IPS DF 6.9 (cell line): ENCODE data around the gene RIT2.

ENCODE experiments used
- DNase-seq: peaks from one replicate; pipeline ENCODE4 v3.0.0-alpha.2; 2013; ENCODE audit warnings: low read depth, low spot score
- H3K27ac ChIP-seq: one replicate; pipeline ENCODE4 v1.5.1; 2013; ENCODE audit warnings: low read length, control low read depth
- H3K27me3 ChIP-seq: 2 replicates; pipeline ENCODE4 v1.6.1; 2013; ENCODE audit warnings: mild to moderate bottlenecking, low read length; ENCODE audit not compliant: control insufficient read depth, insufficient read depth
- H3K36me3 ChIP-seq: 2 replicates; pipeline ENCODE4 v1.6.1; 2013; ENCODE audit warnings: low read length; ENCODE audit not compliant: control insufficient read depth, insufficient read depth
- H3K4me1 ChIP-seq: 2 replicates; pipeline ENCODE4 v1.6.1; 2013; ENCODE audit warnings: low read length; ENCODE audit not compliant: control insufficient read depth, insufficient read depth
- H3K4me3 ChIP-seq: 2 replicates; pipeline ENCODE4 v1.5.1; 2013; ENCODE audit warnings: mild to moderate bottlenecking, low read length
- H3K9me3 ChIP-seq: 2 replicates; pipeline ENCODE4 v1.6.1; 2013; ENCODE audit warnings: low read length, inconsistent platforms; ENCODE audit not compliant: control insufficient read depth, insufficient read depth
- WGBS: extraction: QIAGEN DNeasy Blood & Tissue Kit; methylation state at CpG from one replicate; pipeline ENCODE4 v1.1.7; 2013; ENCODE audit warnings: mixed read lengths, missing lambda C conversion rate; ENCODE audit not compliant: insufficient read length, insufficient coverage; 5-methylcytosine and 5-hydroxymethylcytosine counted together

RIT2 gene

DNA sequence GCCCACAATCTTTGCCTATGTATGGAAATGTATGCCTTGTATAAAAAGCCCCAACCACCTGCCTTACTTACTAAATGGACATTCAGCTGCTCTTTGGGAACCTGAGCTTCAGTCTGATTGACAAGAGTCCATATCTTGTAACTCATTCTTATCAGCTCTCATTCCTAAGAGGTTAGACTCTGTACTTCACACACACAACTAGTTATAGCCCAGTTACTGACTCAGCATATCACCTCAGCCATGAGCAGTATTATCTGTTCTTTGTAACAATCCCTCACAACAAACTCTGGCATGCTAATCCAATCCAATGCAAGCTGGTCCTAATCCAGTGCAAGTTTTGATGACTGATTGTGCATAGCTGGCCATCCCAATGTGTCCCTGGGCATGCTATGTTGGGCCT lies 250.6 kb downstream of the RIT2 start:
- H3K4me3 ChIP-seq: no peak overlapping the region
- no peaks in the 10 kb centered on the region for H3K36me3 ChIP-seq
- no peaks in the 10 kb centered on the region for H3K27me3 ChIP-seq
- H3K4me1 ChIP-seq: no peaks in the 10 kb centered on the region
- no peak overlapping the region for H3K27ac ChIP-seq
- H3K9me3 ChIP-seq: no peaks in the 10 kb centered on the region
- no peak for DNase-seq

DNA sequence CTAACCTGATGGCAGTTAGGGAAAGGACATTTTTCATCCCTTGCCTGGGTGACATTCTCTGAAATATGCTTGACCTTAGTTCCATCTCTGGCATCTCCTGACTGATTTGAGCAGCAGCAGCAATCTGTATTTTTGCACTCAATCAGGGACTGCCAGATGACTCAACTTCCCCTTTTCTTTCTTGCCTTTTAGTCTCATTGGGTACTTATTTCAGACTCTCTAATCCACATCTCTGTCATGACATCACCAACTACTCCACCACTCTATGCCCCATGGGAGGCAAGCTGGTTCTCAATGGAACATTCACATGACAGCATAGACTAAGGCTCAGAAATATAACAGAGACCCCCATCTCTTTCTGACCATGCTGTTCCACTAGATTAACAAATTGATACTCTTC lies 254.2 kb downstream of the RIT2 start:
- H3K4me1 ChIP-seq: no peaks in the 10 kb centered on the region
- no peak for DNase-seq
- no peak overlapping the region for H3K27ac ChIP-seq
- no peaks in the 10 kb centered on the region for H3K27me3 ChIP-seq
- no peaks in the 10 kb centered on the region for H3K36me3 ChIP-seq
- no peak overlapping the region for H3K4me3 ChIP-seq
- H3K9me3 ChIP-seq: no peaks in the 10 kb centered on the region

DNA sequence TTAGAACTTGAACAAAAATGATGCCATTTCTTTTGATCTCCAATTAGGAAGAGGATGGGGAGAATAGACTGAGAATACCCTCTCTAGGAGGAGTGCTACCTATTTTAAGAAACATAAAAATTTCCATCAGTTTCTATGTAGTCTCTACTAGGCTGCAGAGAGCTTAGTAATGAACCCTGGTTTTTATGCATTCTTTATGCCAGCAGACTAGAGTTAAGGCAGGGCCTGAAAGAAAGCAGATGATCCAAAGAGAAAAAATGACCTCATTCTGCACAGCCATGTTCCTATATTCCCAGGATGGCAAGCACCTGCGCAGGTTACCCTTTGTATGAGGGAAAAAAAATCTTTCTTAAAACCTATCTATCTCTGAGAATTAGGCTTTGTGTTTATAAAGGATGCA lies 254.9 kb downstream of the RIT2 start:
- no CpG with 5 or more reads among the region's 1 CpG for WGBS
- Histone ChIP-seq H3K36me3 (no peaks in the 10 kb centered on the region), H3K4me3 (no peak overlapping the region), H3K27me3 (no peaks in the 10 kb centered on the region), H3K27ac (no peak overlapping the region), H3K4me1 (no peaks in the 10 kb centered on the region), H3K9me3 (no peaks in the 10 kb centered on the region)
- no peak for DNase-seq

DNA sequence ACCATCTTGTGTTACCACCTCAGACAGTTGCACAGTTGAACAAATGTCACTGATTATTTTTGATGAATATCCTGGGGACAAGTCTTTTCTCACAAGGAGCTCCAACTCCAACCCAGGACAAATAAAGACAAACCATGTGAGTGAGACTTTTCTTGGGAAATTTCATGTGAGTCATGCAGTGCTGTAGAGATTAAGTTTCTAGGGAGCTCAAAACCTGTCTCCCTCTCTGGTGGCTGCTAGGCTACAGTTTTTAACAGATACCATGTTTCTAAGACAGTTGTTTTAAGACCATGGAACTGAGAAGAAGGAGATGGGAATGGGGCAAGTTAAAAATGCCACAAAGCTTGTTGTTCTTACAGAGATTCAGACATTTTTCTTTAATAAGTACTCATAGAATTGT lies 255.5 kb downstream of the RIT2 start:
- Histone ChIP-seq H3K4me1 (no peaks in the 10 kb centered on the region), H3K36me3 (no peaks in the 10 kb centered on the region), H3K27me3 (no peaks in the 10 kb centered on the region), H3K4me3 (no peak overlapping the region), H3K27ac (no peak overlapping the region), H3K9me3 (no peaks in the 10 kb centered on the region)
- no peak for DNase-seq

DNA sequence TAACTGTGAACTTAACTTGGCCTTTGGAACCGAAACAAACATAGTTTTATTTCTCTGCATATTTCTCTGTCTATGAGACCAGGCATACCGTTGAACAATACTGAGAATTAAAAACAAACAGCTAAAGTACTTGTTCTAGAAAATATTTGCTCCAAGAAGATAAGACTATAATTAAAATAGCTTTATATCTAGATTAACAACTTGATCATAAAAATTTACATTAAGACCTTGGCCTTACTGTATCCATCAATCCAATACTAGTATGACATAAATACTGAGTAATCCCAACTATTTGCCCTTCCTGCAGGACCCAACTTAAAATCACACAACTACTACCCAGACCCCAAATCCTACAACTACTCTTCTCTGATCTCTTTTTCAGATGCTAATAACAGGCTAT lies 260.9 kb downstream of the RIT2 start:
- no peak for DNase-seq
- no CpG with 5 or more reads among the region's 2 CpGs for WGBS
- no peak overlapping the region for H3K27ac ChIP-seq

DNA sequence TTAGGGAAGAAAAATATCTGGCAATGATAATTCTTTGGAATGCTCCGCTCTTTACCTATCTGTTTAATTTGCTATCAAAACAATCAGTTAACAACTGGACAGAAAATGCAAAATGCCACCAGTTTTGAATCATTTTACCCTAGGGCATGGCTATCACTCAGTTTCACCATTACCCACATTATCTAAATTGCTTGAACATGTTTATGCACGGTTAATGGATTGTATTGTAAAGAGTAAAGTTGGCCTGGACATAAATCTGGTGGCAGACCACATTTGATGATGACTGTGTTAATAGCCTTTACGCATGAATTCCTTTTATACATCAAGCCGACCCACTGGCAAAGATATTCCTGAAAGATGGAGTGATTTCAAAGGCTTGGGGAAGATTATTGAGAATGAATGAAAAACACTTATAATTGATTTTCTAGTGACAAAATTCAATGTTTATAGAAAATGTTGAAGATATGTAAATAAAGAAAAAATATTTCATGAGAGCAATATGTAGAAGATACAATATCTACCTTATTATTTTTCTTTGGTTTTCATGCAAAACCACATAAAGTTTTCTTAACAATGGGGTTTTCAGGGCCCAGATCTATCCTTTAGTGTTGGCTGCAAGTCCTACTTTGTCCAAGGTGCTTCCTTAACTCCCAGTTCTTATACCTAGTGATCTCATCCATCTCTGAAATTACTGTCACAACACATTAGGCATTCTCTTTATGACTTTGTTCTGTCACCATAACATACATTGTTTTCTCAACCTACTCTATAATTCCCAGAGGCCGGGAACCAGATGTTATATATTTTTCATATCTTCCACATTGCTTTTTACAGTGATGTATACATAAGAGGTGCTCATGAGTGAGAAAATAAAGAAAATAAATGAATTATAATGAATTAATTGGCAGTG lies 265.1 kb downstream of the RIT2 start:
- DNase-seq: no peak

More for the DNA sequence above, 260.9 kb downstream of the RIT2 start:
- H3K9me3 ChIP-seq: no peaks in the 10 kb centered on the region
- no peaks in the 10 kb centered on the region for H3K4me1 ChIP-seq
- no peaks in the 10 kb centered on the region for H3K27me3 ChIP-seq
- H3K4me3 ChIP-seq: no peak overlapping the region
- H3K36me3 ChIP-seq: no peaks in the 10 kb centered on the region

DNA sequence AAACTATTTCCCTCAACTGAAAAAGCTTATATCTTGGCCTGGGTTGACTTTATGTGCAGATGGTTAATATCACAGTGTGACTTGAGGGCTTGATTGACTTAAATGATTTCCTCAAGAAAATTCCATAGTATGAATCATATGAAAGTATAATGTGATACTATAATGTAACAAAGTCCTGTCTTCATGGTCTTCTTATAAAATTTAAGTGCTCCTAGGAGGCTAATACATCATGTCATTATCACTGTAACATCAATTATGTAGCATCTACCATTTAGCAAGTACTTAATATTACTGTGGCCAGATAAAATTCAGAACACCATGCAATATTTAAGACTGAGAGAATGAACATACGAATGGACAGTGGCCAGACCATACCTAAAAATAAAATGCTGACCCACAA lies 276.1 kb downstream of the RIT2 start:
- Histone ChIP-seq H3K9me3 (no peaks in the 10 kb centered on the region), H3K27ac (no peak overlapping the region), H3K4me1 (no peaks in the 10 kb centered on the region), H3K36me3 (no peaks in the 10 kb centered on the region), H3K4me3 (no peak overlapping the region), H3K27me3 (no peaks in the 10 kb centered on the region)
- DNase-seq: no peak
- no CpG with 5 or more reads among the region's 1 CpG for WGBS

More for the DNA sequence above, 265.1 kb downstream of the RIT2 start:
- Histone ChIP-seq H3K9me3 (no peaks in the 10 kb centered on the region), H3K36me3 (no peaks in the 10 kb centered on the region), H3K4me3 (no peak overlapping the region), H3K4me1 (no peaks in the 10 kb centered on the region), H3K27me3 (no peaks in the 10 kb centered on the region), H3K27ac (no peak overlapping the region)
- WGBS: no CpG with 5 or more reads among the region's 5 CpGs

DNA sequence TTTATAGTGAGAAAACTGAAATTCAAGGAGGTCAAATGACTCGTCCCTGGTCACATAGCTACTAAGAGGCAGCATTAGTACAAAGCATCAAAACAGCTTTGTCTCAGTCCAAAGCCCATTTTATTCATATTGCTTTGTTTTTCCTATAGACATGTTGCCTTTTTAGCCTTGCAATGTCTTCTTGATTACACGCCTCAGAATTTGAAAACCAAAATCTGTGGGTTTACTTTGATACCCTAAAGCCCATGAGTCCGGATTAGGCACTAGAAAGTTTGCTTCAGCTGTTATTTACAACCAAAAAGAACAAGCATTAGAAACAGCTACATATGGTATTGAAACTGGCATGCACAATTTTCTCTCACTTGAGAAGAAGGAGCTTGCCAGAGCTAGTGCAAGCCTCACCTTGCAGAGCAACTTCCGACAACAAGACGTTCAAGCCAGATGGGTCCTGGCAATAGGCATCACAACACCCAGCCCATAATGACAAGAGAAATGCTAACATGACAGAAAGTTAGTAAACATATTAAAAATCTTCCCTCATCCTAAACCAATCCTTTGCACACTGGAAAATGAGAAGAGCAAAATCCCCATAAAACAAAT lies 276.8 kb downstream of the RIT2 start:
- Histone ChIP-seq H3K4me3 (no peak overlapping the region), H3K36me3 (no peaks in the 10 kb centered on the region), H3K27me3 (no peaks in the 10 kb centered on the region), H3K27ac (no peak overlapping the region), H3K9me3 (no peaks in the 10 kb centered on the region), H3K4me1 (no peaks in the 10 kb centered on the region)
- DNase-seq: no peak
- WGBS: no CpG with 5 or more reads among the region's 5 CpGs

DNA sequence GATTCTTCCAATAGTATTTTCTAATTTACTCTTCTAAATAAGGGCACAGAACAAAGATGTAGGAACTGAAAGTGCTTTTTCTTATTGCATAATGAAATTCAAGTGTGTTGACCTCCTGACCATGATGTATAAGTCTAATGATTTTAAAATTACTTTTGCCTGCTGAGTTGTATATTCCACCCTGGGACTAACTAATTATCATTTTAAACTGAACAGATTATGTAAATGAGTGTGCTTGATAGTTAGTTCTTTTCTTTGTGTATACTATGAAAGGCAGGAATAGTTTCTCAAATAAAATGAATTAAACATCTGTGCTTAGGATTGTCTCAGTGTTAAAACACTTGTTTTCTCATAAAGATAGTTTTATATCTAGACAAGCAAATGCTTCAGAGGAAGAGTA lies 284.5 kb downstream of the RIT2 start:
- Histone ChIP-seq H3K36me3 (no peaks in the 10 kb centered on the region), H3K4me1 (no peaks in the 10 kb centered on the region), H3K27ac (no peak overlapping the region), H3K27me3 (no peaks in the 10 kb centered on the region), H3K9me3 (no peaks in the 10 kb centered on the region), H3K4me3 (no peak overlapping the region)
- no peak for DNase-seq

DNA sequence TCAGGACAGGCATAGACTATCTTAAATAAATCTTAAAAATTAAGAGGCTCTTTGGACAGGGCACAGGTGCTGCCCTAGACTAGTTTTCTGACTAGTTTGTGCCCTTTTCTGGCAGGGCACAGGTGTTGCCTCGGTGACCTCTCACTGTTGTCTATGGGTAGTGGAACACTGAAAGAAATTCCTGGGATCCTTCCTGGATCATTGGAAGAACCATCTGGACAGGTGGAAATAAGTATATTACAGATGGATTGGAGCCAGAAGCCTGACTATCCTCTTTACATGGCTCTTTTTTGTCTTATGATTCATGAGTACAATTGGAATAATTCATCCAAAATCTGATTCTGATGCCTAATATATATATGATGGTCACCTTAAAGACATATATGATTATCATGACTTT lies 286.6 kb downstream of the RIT2 start:
- Histone ChIP-seq H3K36me3 (no peaks in the 10 kb centered on the region), H3K9me3 (no peaks in the 10 kb centered on the region), H3K27ac (no peak overlapping the region), H3K4me3 (no peak overlapping the region), H3K27me3 (no peaks in the 10 kb centered on the region), H3K4me1 (no peaks in the 10 kb centered on the region)
- DNase-seq: no peak
- WGBS: no CpG with 5 or more reads among the region's 1 CpG

DNA sequence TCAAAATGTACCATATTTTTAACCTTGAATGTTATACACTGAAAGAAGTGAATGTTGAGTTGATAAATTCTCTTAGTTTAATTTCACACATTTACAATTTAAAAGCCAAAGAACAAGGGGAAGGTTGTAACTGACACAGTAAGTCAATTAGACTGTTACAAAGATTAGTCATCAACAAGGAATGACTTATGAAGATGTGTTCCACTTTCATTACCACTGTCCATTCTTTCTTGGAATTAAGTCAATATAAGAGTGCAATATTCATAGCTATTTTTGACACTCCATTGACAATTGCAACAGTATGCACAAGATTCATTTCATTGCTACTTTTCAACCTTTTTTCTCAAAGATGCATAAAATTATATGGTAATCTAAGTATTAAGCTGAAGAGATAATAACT lies 291.3 kb downstream of the RIT2 start:
- H3K27ac ChIP-seq: no peak overlapping the region
- no peak overlapping the region for H3K4me3 ChIP-seq
- DNase-seq: no peak
- no peaks in the 10 kb centered on the region for H3K36me3 ChIP-seq
- no peaks in the 10 kb centered on the region for H3K9me3 ChIP-seq
- no peaks in the 10 kb centered on the region for H3K27me3 ChIP-seq
- no peaks in the 10 kb centered on the region for H3K4me1 ChIP-seq
